Head of caudate nucleus (tissue), 42 donors: ENCODE results near the gene FGFRL1.

ENCODE experiments used
- DNase-seq, 42 donors: peaks; one replicate each; pipeline versions ENCODE4 v3.0.0 to v3.0.0-alpha.2; 2020 to 2021; ENCODE audit warnings: mixed read lengths in 7 of 42
- intact Hi-C: fragments of 100-400 bp; cut with DNase I; formaldehyde crosslinking; loops from one replicate; pipeline ENCODE4 v1.15.0; 2022

Gene FGFRL1, protein sequence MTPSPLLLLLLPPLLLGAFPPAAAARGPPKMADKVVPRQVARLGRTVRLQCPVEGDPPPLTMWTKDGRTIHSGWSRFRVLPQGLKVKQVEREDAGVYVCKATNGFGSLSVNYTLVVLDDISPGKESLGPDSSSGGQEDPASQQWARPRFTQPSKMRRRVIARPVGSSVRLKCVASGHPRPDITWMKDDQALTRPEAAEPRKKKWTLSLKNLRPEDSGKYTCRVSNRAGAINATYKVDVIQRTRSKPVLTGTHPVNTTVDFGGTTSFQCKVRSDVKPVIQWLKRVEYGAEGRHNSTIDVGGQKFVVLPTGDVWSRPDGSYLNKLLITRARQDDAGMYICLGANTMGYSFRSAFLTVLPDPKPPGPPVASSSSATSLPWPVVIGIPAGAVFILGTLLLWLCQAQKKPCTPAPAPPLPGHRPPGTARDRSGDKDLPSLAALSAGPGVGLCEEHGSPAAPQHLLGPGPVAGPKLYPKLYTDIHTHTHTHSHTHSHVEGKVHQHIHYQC

DNA sequence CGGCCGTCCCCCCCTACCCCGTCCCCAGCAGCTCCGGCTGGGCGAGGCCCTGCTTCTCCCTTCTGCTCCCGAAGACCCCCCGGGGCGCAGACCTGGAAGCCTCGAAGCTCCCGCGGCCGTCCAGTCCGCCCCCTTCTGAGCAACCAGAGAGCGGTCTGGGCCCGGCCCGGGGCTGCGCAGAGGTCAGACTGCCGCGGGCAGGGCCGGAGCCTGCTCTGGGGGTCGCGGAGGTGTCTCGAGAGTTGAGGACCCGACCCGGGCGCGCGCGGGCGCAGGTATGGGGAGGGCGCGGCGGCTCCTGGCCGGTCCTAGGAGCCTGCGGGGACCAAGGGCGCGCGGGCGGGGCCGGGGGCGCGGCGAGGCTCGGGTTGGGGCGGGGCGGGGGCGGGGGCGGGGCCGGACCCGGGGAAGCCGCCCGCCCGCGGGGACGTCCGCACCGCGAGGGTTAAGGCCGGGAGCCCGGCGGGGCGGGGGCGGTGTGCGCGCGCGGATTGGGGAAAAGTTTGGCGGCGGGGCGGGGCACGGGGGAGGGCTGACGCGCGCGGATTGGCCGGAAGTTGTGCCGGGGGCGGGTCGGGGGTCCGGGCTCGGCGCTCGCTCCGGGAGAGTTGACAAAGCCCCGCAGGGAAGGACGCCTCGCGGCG, at the start of gene FGFRL1:
FGFRL1 (plus strand) TSS at position 605 of the 644 bp plus-strand sequence. CDS start 860 bp downstream, outside the sequence.
- intact Hi-C loops, result no loop called here
- peak in 40 of 42 donors; percentile 59 to 90 (median 77) for DNase-seq

DNA sequence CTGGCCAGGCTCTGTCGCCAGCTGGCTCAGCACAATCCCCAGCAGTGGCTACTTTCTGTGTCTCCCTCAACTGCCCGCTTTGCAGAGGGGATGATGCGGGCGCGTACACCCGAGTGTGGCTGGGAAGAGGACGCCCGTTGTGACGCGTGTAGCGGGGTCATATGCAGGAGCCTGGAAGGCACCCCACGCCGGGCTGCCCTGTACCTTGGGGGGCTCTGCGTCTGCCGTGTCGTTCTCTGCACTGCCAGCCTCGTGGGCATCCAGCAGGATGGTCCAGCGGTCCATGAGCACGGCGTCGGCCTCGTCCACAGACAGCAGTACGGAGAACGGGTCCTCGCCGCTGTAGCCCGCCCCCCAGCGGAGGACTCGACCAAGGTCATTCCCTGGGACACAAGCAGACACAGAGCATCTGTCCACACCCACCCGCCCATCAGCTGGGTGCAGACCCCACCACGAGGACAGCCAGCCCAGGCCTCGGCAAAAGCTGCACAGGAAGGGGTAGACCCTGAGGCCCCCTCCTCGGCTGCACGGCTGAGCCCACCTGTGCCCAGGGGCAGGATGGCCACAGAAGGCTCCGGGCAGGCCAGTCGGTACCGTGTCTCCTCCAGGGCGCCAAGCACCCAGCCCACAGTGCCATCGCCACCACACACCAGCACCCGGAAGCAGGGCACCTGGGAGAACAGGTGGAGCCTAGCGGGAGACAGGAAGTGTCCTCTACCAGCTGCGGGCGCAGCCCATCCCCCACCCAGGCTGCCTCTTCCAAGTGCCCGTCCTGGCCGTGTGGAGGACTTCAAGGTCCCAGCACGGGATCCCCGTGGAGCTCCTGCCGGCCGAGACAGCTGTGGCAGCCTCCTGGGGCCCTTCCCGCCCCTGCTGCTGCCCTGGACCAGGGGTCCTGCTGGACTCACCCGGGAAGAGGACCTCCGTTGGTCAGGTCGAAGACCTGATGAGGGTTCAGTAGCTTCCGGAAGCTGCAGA, 48.9 kb upstream of the FGFRL1 start:
- intact Hi-C loops, result no loop called here
- DNase-seq, result peak in 2 of 42 donors; percentile 2 to 5

DNA sequence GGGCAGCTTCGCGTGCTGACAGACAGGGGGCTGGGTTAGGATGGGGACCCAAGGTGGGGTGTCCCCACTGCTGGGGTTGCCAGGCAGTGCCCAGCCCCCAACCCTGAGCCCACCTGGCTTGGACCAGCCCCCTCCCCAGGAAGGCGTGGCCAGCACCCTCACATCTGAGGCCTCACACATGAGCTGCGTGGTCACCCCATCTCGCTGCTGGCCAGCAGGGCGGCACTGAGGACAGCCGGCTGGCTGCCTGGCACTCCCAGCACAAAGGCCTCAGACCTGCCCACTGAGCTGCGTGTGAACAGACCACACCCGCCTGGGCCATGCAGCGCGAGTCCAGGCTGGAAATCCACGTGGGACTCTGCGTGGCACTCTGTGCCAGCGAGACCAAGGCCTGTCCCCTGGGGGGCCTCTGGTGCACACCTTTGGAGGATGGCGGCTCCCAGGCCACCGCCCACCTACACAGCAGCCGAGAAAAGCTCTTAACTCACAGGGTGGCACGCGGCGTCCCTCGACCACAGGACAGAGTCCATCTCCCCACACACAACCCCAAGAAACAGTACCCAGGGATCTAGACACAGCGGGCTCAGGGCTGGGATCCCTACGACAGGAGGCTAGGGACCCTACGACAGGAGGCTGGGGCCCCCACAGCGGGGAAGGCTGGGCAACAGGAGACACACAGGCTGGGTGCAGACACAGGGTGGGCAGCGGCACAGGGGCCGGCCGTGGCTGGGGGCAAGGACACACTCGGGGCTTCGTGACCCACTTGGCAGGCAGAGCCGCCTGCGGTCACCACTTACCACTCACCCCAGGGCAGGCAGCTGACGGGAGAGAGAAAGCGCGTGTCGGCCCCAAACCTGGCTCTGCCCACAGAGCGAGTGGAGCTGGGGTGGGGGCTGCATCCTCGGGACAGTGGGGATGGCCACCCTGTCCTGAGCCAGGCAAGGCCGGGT, 47.9 kb upstream of the FGFRL1 start:
- DNase-seq, result no peak
- intact Hi-C loops, result no loop called here

DNA sequence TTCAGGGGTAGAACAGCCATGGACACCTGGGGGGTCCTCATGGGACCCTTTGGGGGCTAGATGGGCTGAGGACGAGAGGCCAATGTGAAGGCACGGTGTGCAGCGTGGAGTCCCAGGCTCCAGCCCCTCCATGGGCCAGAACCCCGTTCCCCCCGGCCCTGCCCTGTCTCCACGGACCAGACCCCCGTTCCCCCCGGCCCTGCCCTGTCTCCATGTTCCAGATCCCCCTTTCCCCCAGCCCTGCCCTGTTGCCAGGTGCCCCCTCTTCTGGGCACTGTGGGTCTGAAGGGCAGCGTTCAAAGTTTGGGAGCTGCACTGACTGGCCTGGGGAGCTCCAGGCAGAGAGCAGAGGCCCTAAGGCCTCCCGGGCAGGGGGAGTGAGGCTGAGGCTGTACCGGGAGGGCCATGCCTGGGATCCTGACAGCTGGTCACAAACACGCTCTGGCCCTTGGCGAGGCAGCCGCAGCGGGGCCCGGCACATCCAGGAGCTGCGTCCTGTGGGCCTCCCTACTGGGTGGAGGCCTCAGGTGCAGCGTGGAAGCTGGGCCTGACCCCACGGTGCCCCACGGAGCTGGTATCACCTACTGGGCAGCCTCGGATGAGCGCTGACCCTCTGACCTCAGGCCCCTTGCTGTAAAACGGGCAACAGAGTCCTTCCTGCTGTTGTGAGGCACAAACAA, 46.9 kb upstream of the FGFRL1 start:
- no peak for DNase-seq
- intact Hi-C loops, result no loop called here

DNA sequence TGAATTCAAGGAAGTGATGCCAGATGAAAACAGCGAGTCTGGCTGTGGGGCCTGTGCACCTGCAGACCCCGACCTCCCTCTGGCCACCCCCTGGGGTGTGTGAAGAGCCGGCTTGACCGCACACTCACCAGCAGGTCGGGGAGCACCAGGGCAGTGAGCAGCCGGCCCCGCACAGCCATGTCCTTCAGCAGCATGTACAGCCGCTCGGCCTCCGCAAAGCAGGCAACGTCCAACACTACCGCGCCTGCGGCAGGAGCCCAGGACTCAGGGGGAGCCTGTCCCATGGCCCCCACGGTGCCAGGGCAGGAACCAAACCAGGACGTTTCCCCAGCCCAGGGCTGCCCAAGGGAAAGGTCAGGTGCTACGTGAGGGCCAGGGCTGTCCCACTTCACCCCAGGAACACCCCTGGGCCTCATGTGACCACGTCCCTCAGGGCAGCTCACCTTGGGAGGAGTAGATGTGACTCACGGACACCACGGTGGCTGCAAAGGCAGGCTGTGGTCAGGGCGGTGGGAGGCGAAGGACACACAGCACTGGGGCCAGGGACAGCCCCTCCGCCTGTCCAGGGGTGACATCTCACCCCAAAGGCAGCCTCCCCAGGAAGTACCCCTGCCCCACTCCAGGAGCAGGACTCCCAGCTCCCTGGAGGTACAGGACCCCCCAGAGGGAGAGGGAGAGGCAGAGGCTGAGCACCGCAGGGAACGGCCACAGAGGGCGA, 46.2 kb upstream of the FGFRL1 start:
- no peak for DNase-seq
- intact Hi-C loops, result no loop called here

DNA sequence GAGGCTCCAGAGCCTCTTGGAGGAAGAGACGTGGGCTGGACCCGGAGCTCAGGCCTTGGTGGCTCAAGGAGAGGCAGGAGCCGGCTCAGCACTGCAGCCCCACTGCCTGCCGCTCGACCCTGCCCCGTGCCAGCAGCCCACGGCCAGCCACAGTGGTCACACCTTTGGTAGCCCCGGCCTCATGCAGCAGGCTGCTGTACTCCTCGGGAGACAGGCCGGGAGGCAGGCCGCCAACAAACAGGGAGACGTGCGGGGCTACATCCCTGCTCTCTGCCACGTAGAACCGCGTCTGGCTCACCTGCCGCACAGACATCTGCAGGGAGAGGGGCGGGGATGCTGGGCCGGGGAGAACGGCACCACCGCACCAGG, 45.7 kb upstream of the FGFRL1 start:
- DNase-seq, result no peak
- intact Hi-C loops, result no loop called here

DNA sequence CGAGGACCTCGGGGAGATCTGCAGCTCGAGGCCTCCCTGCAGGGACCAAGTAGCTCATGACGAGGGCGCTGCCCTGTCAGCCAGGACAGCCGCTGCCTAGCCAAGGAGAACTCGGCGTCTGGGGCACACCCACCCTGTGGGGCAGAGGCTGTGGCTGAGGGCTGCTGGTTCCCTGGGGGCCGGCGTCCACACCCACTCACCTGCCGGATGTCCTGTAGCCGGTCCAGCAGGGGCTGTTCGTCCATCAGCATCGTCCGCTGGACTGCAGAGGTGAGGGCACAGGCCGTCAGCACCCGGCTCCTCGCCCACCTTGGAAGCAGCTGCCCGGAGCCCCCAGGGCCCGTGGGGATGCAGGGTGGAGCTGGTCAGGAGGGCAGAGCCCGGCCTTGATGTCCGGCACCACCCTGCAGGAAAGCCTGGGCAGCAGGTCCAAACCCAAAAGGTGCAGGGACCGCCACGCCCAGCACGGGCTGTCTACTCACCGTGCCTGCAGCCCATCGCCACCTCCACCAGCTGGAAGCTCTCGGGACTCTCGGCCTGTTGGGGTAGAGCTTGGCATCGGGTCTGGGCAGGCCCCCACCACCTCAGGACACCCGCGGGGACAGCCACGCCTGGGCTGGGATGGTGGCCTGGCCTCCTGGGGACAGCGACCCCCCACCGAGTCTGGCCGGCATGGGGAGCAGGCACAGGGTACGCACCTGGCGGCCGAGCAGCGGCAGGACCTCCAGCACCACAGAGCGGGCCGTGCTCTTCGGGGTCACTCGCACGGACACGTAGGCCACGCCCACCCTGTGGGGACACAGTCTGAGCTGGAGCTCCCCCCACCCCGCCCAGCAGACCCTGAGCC, 44.9 kb upstream of the FGFRL1 start:
- DNase-seq, result no peak
- intact Hi-C loops, result no loop called here

DNA sequence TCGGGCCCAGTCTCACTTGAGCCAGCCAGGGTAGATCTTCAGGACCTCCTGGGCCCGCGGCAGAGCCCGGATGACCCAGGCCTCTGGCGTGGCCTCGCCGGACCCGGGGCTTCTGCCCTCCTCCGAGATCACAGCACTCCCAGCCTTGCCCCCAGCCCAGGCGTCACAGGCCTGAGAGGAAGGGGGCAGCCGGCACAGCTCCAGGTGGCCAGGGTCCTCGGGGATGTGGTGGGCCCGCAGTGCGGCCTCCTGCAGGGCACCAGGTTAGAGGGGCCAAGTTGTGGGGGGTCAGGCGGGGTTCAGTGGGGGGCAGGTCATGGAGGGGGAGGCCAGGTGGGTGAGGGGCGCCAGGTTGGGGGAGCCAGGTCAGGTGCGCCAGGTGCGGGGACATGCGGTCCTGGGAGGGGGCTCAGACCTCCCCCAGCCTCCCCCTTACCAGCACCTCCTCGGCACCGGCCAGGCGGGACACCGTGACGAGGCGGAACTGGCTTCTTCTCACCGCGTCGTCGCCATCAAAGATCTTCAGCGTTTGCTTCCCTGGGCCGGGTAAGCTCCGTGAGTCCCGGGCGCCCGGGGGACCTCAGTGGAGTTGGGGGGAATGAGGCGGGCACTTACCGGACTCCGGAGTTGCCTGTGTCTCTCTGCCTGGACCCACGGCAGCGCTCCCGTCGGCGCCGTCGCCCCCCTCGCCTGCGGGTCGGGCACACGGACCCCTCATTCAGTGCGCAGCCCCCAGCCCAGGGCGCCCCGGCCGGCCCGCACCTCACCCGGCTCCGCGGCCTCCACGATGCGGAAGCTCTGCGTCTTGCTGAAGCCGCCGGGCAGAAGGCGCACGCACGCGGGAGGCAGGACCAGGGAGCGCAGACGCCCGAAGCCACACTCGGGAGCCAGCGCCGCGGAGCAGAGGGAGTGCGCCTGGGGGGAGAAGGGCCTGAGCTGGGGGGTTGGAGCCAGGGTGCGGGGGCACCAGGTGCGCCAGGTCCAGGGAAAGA, 44.0 kb upstream of the FGFRL1 start:
- intact Hi-C loops, result no loop called here

DNA sequence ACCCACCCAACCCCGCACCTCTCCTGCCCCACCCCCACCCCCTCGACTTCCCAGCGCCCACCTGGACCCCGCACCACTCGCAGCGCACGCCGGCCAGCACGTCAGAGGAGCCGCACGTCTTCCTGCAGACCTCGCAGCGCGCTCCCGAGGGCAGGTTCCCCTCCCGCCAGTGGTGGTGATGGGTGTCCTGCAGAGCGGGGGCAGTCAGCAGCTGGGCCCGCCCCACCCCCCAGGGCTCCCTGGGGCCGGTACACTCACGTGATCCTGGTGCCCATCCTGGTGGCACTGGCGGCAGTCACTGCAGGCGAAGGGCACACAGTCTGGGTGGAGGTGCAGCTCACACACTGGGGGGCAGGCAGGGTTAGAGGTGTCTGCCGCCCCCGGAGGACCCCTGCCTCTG, 43.2 kb upstream of the FGFRL1 start:
- no peak for DNase-seq
- intact Hi-C loops, result no loop called here

More for the DNA sequence above, 44.0 kb upstream of the FGFRL1 start:
- DNase-seq, result no peak

DNA sequence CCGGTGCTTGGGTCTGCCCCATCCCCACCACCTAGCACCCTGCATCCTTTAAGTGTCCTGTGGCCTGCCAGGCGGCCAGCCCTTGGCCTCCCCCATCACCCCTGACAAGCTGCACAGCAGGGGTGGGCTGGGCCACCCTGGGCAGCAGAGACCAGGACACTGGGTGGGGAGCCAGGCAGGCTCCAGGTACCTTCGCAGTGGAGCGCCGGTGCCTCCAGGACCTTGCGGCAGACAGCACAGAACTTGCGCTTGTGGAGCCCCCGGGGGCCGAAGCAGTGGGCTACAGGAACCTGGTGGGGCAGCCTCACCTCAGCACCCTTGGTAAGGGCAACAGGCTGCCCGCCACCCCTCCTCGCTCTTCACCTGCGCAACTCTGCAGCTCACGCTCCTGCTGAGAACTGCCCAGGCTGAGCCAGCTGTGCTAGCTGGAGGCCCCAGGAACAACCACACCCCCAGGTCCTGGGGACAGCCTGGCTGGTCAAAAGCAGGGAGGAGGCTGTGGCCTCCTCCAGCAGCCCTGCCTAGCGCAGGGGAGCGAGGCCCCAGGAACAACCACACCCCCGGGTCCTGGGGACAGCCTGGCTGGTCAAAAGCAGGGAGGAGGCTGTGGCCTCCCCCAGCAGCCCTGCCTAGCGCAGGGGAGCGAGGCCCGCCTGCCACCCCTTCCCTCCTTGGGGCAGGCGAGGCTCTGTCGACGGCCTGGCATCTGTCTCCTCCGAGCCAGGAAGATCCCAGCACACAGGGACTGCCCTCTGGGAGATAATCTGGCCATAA, 42.6 kb upstream of the FGFRL1 start:
- no peak for DNase-seq
- intact Hi-C loops, result no loop called here

DNA sequence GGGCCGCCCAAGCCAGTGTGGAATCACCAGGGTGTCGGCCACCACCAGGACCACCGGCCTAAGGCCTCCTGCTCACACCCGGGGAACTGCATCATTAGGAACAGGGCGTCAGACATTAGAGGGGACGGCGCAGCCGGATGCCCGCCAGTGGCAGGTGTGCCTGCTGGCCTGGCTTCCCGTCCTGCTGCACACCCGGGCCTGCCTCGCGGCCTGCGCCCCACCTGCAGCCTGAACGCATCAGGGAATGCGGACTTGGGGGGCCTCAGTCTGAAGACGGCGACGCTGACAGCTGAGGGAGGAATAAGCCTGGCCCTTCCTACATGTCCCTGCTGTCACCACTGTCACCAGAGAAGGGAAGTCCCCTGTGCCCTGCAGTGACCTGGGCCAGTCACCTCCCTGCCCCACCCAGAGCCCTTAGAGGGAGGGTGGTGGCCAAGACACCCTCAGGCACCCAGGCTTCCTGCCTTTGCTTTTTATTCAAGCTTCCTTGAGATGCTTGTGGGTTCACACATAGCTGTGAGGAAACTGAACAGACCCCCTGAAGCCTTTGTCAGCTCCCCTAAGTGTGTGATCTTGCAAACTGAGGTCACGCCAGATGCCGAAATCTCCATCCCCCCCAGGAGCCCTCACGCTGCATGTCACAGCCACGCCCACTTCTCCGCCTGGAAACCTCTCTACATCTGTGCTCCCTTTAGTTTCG, 41.2 kb upstream of the FGFRL1 start:
- intact Hi-C loops, result loop anchor here (5.0 kb wide), 1 partner anchor 38 kb away; the partner anchor contains the start of genes GAK and TMEM175
- DNase-seq, result no peak

DNA sequence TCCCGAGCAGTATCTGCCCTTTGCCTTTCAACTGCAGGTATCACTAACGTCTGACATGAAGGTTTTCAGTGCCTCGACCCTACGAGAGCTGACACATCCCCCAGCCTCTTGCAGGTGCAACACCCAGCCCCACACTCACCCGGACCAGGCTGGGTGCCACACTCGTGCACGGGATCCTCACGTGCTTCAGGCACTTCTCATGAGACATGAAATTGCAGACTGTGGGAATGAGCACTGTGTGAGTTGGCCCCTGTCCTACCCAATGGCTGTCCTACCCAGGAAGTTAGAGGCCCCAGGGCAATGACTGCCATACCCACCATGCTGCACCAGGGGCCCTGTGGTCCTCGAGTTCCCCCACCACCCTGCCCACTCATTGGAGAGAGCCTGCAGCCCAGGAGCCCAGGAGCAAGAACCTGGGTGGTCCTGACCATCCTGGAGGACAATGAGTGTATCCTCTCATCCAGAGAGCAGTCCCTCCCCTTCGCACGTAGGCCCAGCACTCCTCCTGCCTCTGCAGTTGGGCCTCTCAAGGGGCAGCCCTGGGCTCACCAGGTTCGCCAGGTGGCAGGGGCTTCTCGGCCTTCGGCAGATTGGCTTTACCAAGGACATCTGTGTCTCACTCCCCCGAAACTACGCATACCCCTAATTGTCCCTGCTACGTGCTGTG, 40.4 kb upstream of the FGFRL1 start:
- intact Hi-C loops, result loop anchor here (5.0 kb wide), 1 partner anchor 39 kb away; the partner anchor contains the start of genes GAK and TMEM175
- DNase-seq, result no peak
